Panc1 (cell line): ENCODE data around the gene TRIM17. TPM values are rescaled to one million over a fixed set of nuclear protein-coding genes. Genes with fewer than 3 reads are reported as not detected.

Experiments
- ATAC-seq: fragments of 200-7000 bp; cut with Tn5 transposase; 2 replicates; pipeline ENCODE4 v1.9.1; 2020; ENCODE audit warnings: mild to moderate bottlenecking, moderate library complexity
- BruUV-seq: library from RNA; stranded (reverse); fragments of 400-500 nt; replicated peaks from 2 replicates; lab custom pipeline; 2021; lab: Mats Ljungman, UMichigan
- CTCF ChIA-PET: fragments of 300-600 bp; sonication (Branson Sonifier 250); formaldehyde crosslinking; loops from one replicate; lab custom pipeline; 2022; ENCODE audit warnings: antibody characterized with exemption; lab: Charles Lee
- POLR2A ChIA-PET: fragments of 300-600 bp; sonication (Branson Sonifier 250); formaldehyde crosslinking; loops from one replicate; lab custom pipeline; 2022; ENCODE audit warnings: antibody characterized with exemption; lab: Charles Lee
- DNase-seq: peaks from one replicate; pipeline ENCODE4 v3.0.0-alpha.2; 2010; ENCODE audit warnings: low read depth, low spot score
- H3K27ac ChIP-seq: 2 replicates; pipeline ENCODE4 v1.5.1; 2011; ENCODE audit warnings: mild to moderate bottlenecking, low read length, inconsistent platforms
- H3K27me3 ChIP-seq: fragments of 200-500 bp; sonication (Bioruptor generic); 2 replicates; pipeline ENCODE4 v1.6.0; 2014; ENCODE audit warnings: low read length, inconsistent platforms; ENCODE audit not compliant: control insufficient read depth, insufficient read depth
- H3K36me3 ChIP-seq: fragments of 200-500 bp; sonication (Bioruptor generic); 2 replicates; pipeline ENCODE4 v1.5.1; 2014; ENCODE audit warnings: inconsistent platforms, mild to moderate bottlenecking, low read length, moderate library complexity; ENCODE audit not compliant: control insufficient read depth, insufficient read depth
- H3K4me1 ChIP-seq: 2 replicates; pipeline ENCODE4 v1.5.1; 2011; ENCODE audit warnings: inconsistent platforms, mild to moderate bottlenecking, low read length, moderate library complexity; ENCODE audit not compliant: control insufficient read depth, insufficient read depth
- H3K4me3 ChIP-seq, 2 experiments: 2 replicates each; pipeline ENCODE4 v1.5.1; 2011 to 2012; ENCODE audit warnings: low read depth in 2 of 2, low read length in 2 of 2, mild to moderate bottlenecking in 2 of 2, inconsistent platforms in 1 of 2, moderate library complexity in 1 of 2
- H3K9me3 ChIP-seq: fragments of 200-500 bp; sonication (Bioruptor generic); 2 replicates; pipeline ENCODE4 v1.5.1; 2014; ENCODE audit warnings: low read depth, mild to moderate bottlenecking, inconsistent platforms, low read length, moderate library complexity; ENCODE audit not compliant: control insufficient read depth, insufficient read depth
- POLR2AphosphoS5 ChIP-seq: IDR thresholded peaks from 2 replicates; pipeline ENCODE4 v1.6.1; 2012; ENCODE audit warnings: mild to moderate bottlenecking, low read depth, low read length, moderate library complexity
- SIN3A ChIP-seq: IDR thresholded peaks from 2 replicates; pipeline ENCODE4 v1.6.1; 2012; ENCODE audit warnings: low read depth, mild to moderate bottlenecking, low read length, moderate library complexity, borderline replicate concordance; ENCODE audit not compliant: insufficient read depth
- TCF7L2 ChIP-seq: IDR thresholded peaks from 2 replicates; pipeline ENCODE4 v1.6.1; 2011; ENCODE audit warnings: mild to moderate bottlenecking, low read depth, low read length, inconsistent platforms
- in situ Hi-C: cut with HindIII; loops from 2 replicates; pipeline ENCODE4 v1.10.0; 2016; ENCODE audit warnings: low sequenced_read_pairs, low pct_unique_long_range_greater_than_20kb
- intact Hi-C: fragments of 100-400 bp; cut with micrococcal nuclease; formaldehyde crosslinking; loops from one replicate; pipeline ENCODE4 v1.10.0; 2022; ENCODE audit not compliant: unreplicated experiment
- total RNA-seq: library from RNA; stranded (reverse); gene quantifications from one replicate; pipeline ENCODE4 v1.2.1, GENCODE V29; 2021; ENCODE audit not compliant: unreplicated experiment
- TF ChIP-seq, protein P1 (sequence below), 2 experiments: IDR thresholded peaks; 2 replicates each; pipeline ENCODE4 v1.6.1; 2011 to 2012; ENCODE audit warnings: low read depth in 2 of 2, control low read depth in 1 of 2, low read length in 1 of 2, mild to moderate bottlenecking in 1 of 2, moderate library complexity in 1 of 2; ENCODE audit not compliant: insufficient read depth in 1 of 2
- TF ChIP-seq, protein P2 (sequence below): fragments of 450-650 bp; IDR thresholded peaks from 2 replicates; pipeline ENCODE4 v1.5.1; 2017; ENCODE audit warnings: mild to moderate bottlenecking

Gene TRIM17
- total RNA-seq, 1 experiment from 2014 or later: 1.2 TPM

DNA sequence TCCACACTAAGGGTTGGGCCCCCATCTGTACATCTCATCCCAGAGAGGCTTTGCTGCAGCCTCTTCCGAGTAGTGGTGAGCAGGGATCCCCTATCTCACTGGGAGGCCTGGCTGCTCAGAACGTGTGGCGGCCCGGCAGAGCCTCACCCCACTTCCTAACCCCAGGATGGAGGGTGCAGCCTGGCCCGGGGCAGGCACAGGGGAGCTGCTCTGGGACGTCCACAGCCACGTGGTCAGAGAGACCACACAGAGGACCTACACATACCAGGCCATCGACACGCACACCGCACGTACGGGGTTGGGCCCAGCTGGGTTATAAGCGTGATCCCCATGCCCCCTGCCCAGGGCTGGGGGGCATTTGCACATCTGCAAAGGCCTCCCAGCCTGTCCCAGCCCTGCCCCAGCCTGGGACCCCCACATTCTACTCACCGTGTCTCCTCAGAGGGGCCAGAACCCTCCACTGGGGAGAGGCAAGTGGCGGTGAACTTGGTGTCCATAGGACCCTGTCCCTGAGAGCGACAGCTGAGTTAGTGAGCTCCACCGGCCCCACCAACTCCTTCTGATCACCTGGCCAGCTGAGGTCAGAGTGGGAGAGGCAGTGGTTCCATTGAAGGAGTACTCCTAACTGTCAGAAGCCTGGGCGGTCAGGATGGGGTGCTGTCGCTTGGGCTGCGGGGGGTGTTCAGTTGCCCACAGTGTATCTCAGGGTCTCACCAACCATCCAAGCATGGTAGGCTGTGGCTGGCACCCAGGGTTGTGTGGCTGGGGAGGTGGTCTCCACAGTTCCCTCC lies 51.2 kb downstream of the TRIM17 start:
- ChIA-PET POLR2A (no interaction called here), CTCF (no interaction called here)
- no TSS peak for BruUV-seq
- Histone ChIP-seq H3K27ac (no peak overlapping the region), H3K4me3 (no peak overlapping the region), H3K4me1 (no peaks in the 10 kb centered on the region; the same call in 1 of the 2 replicates), H3K9me3 (no peaks in the 10 kb centered on the region), H3K36me3 (no peaks in the 10 kb centered on the region), H3K27me3 (no peaks in the 10 kb centered on the region)
- intact Hi-C loops (no loop called here), in situ Hi-C loops (no loop called here)
- no peak for DNase-seq
- ATAC-seq: no peak
- TF ChIP-seq TCF7L2 (no peak), POLR2AphosphoS5 (no peak), SIN3A (no peak)
- TF ChIP-seq, protein P1, sequence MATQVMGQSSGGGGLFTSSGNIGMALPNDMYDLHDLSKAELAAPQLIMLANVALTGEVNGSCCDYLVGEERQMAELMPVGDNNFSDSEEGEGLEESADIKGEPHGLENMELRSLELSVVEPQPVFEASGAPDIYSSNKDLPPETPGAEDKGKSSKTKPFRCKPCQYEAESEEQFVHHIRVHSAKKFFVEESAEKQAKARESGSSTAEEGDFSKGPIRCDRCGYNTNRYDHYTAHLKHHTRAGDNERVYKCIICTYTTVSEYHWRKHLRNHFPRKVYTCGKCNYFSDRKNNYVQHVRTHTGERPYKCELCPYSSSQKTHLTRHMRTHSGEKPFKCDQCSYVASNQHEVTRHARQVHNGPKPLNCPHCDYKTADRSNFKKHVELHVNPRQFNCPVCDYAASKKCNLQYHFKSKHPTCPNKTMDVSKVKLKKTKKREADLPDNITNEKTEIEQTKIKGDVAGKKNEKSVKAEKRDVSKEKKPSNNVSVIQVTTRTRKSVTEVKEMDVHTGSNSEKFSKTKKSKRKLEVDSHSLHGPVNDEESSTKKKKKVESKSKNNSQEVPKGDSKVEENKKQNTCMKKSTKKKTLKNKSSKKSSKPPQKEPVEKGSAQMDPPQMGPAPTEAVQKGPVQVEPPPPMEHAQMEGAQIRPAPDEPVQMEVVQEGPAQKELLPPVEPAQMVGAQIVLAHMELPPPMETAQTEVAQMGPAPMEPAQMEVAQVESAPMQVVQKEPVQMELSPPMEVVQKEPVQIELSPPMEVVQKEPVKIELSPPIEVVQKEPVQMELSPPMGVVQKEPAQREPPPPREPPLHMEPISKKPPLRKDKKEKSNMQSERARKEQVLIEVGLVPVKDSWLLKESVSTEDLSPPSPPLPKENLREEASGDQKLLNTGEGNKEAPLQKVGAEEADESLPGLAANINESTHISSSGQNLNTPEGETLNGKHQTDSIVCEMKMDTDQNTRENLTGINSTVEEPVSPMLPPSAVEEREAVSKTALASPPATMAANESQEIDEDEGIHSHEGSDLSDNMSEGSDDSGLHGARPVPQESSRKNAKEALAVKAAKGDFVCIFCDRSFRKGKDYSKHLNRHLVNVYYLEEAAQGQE (IDR thresholded peaks at IDR 0.05; ENCODE audit: insufficient read depth in 1 of 2, low read depth in 2 of 2, low read length in 1 of 2): no peak
- TF ChIP-seq, protein P2, sequence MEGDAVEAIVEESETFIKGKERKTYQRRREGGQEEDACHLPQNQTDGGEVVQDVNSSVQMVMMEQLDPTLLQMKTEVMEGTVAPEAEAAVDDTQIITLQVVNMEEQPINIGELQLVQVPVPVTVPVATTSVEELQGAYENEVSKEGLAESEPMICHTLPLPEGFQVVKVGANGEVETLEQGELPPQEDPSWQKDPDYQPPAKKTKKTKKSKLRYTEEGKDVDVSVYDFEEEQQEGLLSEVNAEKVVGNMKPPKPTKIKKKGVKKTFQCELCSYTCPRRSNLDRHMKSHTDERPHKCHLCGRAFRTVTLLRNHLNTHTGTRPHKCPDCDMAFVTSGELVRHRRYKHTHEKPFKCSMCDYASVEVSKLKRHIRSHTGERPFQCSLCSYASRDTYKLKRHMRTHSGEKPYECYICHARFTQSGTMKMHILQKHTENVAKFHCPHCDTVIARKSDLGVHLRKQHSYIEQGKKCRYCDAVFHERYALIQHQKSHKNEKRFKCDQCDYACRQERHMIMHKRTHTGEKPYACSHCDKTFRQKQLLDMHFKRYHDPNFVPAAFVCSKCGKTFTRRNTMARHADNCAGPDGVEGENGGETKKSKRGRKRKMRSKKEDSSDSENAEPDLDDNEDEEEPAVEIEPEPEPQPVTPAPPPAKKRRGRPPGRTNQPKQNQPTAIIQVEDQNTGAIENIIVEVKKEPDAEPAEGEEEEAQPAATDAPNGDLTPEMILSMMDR: no peak

DNA sequence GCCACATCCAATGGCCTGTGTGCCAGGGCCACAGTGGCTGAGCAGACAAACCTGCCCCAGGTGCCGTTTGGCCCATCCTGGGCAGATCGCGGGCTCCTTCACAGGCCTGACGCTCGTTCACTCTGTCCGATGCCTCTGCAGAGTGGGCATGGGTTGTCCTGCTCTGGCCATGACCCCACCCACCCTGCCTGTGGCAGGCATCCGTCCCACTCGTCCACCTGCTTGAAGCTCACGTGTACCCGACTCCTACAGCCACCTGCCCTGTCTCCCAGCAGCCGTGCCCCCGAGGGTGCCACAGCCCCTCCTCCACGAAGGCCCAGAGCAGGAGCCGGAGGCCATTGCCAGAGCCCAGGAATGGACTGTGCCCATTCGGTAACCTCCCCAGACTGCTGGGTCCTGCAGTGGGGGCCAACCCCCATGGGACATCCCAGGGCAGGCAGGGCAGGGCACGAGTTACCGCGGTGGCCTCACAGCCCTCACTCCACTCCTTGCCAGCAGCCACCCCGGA lies 51.9 kb downstream of the TRIM17 start:
- ChIA-PET POLR2A (no interaction called here), CTCF (no interaction called here)

More for the DNA sequence above, 51.9 kb downstream of the TRIM17 start:
- Histone ChIP-seq H3K4me3 (no peak overlapping the region), H3K27ac (no peak overlapping the region), H3K9me3 (no peaks in the 10 kb centered on the region), H3K27me3 (no peaks in the 10 kb centered on the region), H3K36me3 (no peaks in the 10 kb centered on the region), H3K4me1 (no peaks in the 10 kb centered on the region; the same call in 1 of the 2 replicates)
- no peak for DNase-seq
- TF ChIP-seq SIN3A (no peak), POLR2AphosphoS5 (no peak), TCF7L2 (no peak)
- TF ChIP-seq, protein P2: no peak
- TF ChIP-seq, protein P1 (IDR thresholded peaks at IDR 0.05; ENCODE audit: insufficient read depth in 1 of 2, low read depth in 2 of 2, low read length in 1 of 2): no peak
- intact Hi-C loops: no loop called here
- no peak for ATAC-seq
- BruUV-seq: no TSS peak
- in situ Hi-C loops: no loop called here
